Measurements from ENCODE around the gene PARVB. TPM values are rescaled to one million over a fixed set of nuclear protein-coding genes. Genes with fewer than 3 reads are reported as not detected.

The PARVB gene
- total and polyA plus RNA-seq, 2 of the 8 experiments (the other 6 are each of a cell fraction or from before 2014, with no cell fraction given): 14.5 to 18.6 TPM

DNA sequence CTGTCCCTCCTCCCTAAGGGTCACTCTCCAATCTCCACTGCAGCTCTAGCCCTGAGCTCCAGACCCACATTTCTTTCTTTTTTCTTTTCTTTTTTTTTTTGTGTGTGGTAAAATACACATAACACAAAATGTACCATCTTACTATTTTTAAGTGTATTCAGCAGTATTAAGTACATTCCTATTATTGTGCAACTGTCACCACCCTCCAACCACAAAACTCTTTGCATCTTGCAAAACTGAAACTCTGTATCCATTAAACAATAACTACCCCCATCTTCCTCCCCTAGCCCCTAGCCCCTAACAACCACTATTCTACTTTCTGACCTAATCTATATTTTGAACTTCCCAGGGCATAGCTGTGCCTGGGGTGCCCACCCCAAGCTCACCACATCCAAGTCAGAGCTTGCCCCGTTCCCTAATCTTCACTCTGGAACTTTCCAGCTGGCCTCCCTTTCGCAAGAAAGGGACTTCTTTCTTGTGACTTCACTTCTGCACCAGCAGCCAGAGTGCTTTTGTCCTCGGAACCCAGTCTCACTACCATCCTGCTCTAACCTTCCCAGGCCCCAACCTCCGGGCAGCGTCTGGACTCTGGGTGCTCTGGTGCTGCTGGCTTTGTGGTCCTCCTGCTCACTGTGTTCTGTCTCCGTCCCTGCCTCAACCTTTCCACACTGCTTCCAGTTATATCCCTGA is 187.3 kb downstream of the PARVB start:
- Histone ChIP-seq H3K79me1 (ENCODE audit: low read depth, low read length) (no peaks in the 10 kb centered on the region), H3K36me3 (ENCODE audit: control insufficient read depth in 2 of 4, insufficient read depth in 4 of 4, low read length in 3 of 4) (no peaks in the 10 kb centered on the region; a peak in 1 of 8 replicates), H2AK5ac (ENCODE audit: low read depth, low read length) (no peak overlapping the region), H3K23me2 (ENCODE audit: low read depth, low read length) (peaks cover 7% of the 10 kb centered on the region; the same call in 1 of the 2 replicates), H3K18ac (ENCODE audit: extremely low read depth, low read length) (no peak overlapping the region), H3K4me3 (ENCODE audit: extremely low read depth in 1 of 4, insufficient read depth in 2 of 4, low read depth in 3 of 4, low read length in 4 of 4) (no peak overlapping the region), H2BK12ac (ENCODE audit: low read depth, low read length) (peak overlapping the region; percentile 7; the same call in 1 of the 2 replicates), H2BK120ac (replicated peaks; ENCODE audit: low read depth, low read length) (no peak overlapping the region), H2BK5ac (ENCODE audit: low read depth, low read length) (no peak overlapping the region), H3K4me1 (replicated peaks in 1 of 4; ENCODE audit: control insufficient read depth in 3 of 4, insufficient read depth in 4 of 4, low read length in 3 of 4) (no peaks in the 10 kb centered on the region; a peak in 1 of 7 replicates), H4K20me1 (replicated peaks in 1 of 2; ENCODE audit: control insufficient read depth in 1 of 2, insufficient read depth in 2 of 2, low read length in 2 of 2) (peaks cover 0 to 5% of the 10 kb centered on the region in 2 experiments), H2BK20ac (ENCODE audit: low read length) (no peak overlapping the region), H3K4ac (replicated peaks; ENCODE audit: insufficient read length, low read depth, low read length) (no peak overlapping the region), H3K23ac (ENCODE audit: insufficient read length) (no peak overlapping the region), H3K4me2 (ENCODE audit: insufficient read depth in 1 of 2, low read depth in 2 of 2, low read length in 2 of 2) (no peak overlapping the region), H3K27me3 (replicated peaks in 1 of 4; ENCODE audit: control insufficient read depth in 3 of 4, extremely low read depth in 1 of 4, insufficient read depth in 3 of 4, low read length in 3 of 4) (no peaks in the 10 kb centered on the region), H3K27ac (ENCODE audit: low read depth, low read length) (no peak overlapping the region), H3K14ac (ENCODE audit: insufficient read length) (no peak overlapping the region), H2BK15ac (ENCODE audit: low read length) (no peak overlapping the region), H4K91ac (replicated peaks; ENCODE audit: insufficient read length, low read length) (no peak overlapping the region), H2AFZ (ENCODE audit: low read length) (no peak overlapping the region), H3K56ac (replicated peaks; ENCODE audit: insufficient read length, low read depth, low read length) (no peak overlapping the region), H4K8ac (ENCODE audit: extremely low read depth, insufficient read depth, low read length) (no peak overlapping the region), H3K79me2 (ENCODE audit: control insufficient read depth in 1 of 2, insufficient read depth in 2 of 2, low read length in 2 of 2) (no peaks in the 10 kb centered on the region), H4K5ac (ENCODE audit: insufficient read length, low read depth, low read length) (no peak overlapping the region), H3K9me3 (ENCODE audit: insufficient read depth in 2 of 2, low read depth in 1 of 2, low read length in 1 of 2) (0 out of 4 replicates have a peak, but pooled peaks cover 0 to 3% of the 10 kb centered on the region in 2 experiments), H3K9ac (replicated peaks in 1 of 4; ENCODE audit: extremely low read depth in 1 of 4, low read depth in 3 of 4, low read length in 3 of 4) (no peak overlapping the region)
- CTCF ChIA-PET (ENCODE audit: partially characterized antibody): interaction anchor here (0.9 to 1.8 kb wide), 2 partner anchors 10 to 414 kb away, joined by 3 to 5 read pairs; no protein-coding TSS in a partner anchor
- WGBS, 2 experiments (ENCODE audit: extremely low coverage in 1 of 2, insufficient coverage in 1 of 2, insufficient read length in 1 of 2, insufficient replicate concordance in 2 of 2, low coverage in 1 of 2, low lambda C conversion rate in 2 of 2, missing lambda C conversion rate in 1 of 2): 79% methylated on average over 5 of the region's 6 CpGs; no CpG with 5 or more reads in 1 of the 2 experiments
- FAIRE-seq (no peak), DNase-seq (ENCODE audit: low read depth in 1 of 2, low spot score in 2 of 2) (no peak)
- TF ChIP-seq, protein P1, sequence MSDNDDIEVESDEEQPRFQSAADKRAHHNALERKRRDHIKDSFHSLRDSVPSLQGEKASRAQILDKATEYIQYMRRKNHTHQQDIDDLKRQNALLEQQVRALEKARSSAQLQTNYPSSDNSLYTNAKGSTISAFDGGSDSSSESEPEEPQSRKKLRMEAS (IDR thresholded peaks at IDR 0.05): no peak
- TF ChIP-seq CEBPB (IDR thresholded peaks at IDR 0.05; ENCODE audit: low read depth, low read length) (no peak), CHD2 (IDR thresholded peaks at IDR 0.05; ENCODE audit: low read length) (no peak), HDAC6 (IDR thresholded peaks at IDR 0.05; ENCODE audit: low read depth, low read length) (no peak), SRF (IDR thresholded peaks at IDR 0.05; ENCODE audit: low read depth, low read length) (no peak), KDM1A (IDR thresholded peaks at IDR 0.05; ENCODE audit: borderline replicate concordance, low read length) (no peak), BCL11A (IDR thresholded peaks at IDR 0.05; ENCODE audit: low read depth in 2 of 2, low read length in 2 of 2) (no peak), SP4 (IDR thresholded peaks at IDR 0.05; ENCODE audit: low read length) (no peak), TBP (IDR thresholded peaks at IDR 0.05; ENCODE audit: low read depth, low read length) (no peak), CBX5 (IDR thresholded peaks at IDR 0.05; ENCODE audit: low read depth, low read length) (no peak), SIRT6 (IDR thresholded peaks at IDR 0.05; ENCODE audit: low read length) (no peak), KDM5A (IDR thresholded peaks at IDR 0.05; ENCODE audit: low read length) (no peak), TAF1 (IDR thresholded peaks at IDR 0.05; ENCODE audit: low read depth, low read length) (no peak)
- TF ChIP-seq, protein P2, sequence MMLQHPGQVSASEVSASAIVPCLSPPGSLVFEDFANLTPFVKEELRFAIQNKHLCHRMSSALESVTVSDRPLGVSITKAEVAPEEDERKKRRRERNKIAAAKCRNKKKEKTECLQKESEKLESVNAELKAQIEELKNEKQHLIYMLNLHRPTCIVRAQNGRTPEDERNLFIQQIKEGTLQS (IDR thresholded peaks at IDR 0.05; ENCODE audit: insufficient read depth, low read depth, low read length): no peak
- POLR2A ChIA-PET (ENCODE audit: partially characterized antibody): interaction anchor here (0.6 kb wide), 1 partner anchor 50 kb away, joined by 4 read pairs; no protein-coding TSS in a partner anchor
